NCI-H226 (cell line): ENCODE data around the gene TBKBP1.

Source experiments
- DNase-seq: peaks from one replicate; pipeline ENCODE4 v3.0.0-alpha.2; 2015

The TBKBP1 gene

DNA sequence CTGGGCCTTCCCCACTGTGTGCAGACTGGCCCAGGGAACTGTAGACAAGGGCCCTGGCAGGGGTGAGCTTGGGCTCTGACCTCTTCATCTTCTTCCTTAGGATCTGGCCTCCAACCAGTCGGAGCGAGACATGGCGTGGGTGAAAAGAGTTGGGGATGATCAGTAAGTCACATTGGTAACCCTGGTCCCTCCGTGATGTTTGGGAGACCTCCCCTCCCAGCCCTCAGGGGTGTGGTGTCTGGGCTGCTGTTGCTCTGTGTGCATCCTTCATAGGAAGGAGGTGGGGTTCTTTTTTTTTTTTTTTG lies 5.5 kb downstream of the TBKBP1 start:
- no peak for DNase-seq

DNA sequence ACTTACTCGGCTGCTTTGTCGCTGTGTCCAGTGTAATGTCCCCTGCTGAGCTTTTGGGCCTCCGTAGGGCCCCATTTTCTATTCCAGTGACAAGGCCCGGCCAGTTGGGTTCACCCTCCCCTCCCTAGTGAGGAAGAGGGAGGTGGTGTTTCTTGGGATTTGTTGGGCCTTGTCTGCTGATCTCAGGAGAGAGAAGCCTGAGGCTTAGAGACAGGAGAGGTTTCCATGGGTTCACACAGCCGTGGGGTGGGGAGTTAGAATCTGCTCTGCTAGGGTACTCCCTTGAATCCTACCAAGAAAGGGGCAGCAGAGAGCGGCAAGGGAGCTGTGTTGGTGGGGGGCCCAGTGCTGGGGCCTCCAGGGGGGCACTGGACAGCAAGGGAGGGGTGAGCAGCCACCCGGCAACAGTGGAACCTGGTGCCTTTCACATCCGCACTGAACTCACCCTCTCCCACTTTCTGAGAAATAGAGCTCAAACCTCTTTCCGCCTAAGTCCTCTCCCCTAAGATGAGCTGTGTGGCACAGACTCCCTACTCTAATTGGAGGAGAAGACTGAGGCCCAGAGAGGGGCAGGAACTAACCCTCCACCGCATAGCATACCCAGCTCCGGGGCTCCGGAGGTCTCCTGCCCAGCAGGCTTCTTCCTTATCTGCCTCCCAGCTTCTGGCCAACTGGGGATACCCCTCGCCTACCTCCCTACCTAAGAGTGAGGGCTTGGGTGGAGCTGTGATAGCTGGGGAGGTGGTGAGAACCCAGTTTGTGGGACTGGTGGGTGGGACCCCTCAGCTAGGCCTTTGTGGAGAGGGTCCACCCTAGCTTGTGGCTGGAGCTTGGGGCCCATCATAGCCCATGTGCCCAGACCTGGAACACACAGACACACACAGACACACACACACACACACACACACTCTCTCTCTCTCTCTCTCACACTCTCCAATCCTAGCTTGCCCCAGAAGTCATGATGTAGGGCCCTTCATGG lies 6.8 kb downstream of the TBKBP1 start:
- DNase-seq, result no peak

GRCh38 chr17:47701608-47702007 lies 7.6 kb downstream of the TBKBP1 start:
- no peak for DNase-seq

DNA sequence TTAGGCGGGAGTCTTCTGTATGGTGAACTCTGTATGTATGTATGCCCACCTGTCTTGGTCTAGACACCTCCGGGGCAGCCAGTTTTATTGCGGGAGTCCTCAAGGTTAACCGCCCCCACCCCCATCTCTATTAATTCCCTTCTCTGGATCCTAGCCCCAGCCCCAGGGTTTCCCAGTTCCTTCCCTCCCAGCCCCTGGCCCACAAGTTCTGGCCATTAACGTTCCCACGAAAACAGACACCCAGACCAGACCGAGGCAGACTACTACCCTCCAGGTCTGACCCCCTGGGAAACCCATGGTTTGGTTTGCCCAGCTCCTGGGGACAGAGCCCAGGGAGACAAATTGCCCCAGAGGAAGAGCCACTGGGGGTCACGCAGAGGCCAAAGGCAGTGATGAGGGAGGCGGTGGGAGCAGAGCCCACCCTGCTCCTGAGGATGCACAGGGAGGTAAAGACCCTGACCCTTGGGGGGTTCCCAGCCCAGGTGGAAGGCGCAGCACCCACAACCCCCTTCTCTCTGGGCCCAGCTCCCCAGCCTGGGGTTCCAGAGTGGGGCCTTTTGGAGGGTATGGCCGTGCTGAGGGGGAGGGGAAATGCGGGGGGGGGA lies 8.5 kb downstream of the TBKBP1 start:
- no peak for DNase-seq

DNA sequence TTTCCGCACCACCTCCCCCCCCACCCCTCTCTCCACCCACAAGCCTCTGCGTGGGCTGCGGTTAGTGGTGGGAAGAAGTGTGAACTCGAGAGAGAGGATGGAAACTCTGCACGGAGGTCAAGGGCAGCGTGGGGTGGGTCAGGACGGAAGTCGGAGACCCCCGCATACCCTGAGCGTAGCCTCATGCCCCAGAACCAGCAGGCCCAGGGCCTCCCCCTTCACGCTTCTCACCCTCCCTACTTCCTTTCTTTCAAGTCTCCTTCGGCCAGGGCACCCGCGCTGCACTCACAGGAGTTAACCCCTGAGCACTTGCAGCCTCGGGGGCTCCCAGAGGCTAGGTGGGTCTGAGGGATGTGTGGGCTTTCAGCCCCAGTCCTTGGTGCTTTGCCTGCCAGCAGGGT lies 9.2 kb downstream of the TBKBP1 start:
- DNase-seq, result no peak

DNA sequence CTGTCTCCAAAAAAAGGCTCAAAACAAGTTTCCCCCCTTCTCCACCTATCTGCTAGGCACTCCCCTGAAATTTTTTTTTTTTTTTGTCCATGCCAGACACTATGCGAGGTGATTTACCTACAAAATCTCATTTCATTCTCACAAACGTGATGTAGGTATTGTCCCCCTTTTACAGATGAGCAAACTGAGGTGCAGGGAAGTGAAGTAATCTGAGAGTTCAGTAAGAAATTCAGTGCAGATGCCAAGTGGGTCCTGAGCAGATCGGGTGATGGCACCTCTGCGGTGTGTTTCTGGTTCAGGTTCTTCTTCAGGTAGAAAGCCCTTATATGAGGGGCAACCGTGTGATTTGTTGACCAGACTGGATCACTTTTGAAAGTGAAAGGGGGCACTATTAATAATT lies 9.7 kb downstream of the TBKBP1 start:
- DNase-seq, result no peak

DNA sequence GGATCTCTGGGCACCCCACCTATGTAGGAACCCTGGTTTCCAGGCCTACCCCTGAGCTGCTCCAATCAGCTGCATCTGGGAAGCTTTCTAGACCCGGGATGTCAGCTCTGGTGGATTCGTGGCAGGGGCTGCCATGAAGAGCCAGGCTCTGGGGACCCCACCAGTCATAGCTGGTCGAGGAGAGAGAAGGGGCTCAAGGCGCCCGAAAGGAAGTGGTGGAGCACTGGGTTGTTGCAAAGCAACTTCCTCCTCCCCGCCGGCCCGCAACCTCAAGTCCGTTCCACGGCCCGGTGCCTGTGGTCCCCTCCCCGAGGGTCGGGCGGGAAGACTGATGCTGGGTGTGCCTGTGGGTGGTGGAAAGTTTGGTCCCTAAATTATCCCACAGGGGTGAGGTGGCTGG lies 10.2 kb downstream of the TBKBP1 start:
- no peak for DNase-seq

DNA sequence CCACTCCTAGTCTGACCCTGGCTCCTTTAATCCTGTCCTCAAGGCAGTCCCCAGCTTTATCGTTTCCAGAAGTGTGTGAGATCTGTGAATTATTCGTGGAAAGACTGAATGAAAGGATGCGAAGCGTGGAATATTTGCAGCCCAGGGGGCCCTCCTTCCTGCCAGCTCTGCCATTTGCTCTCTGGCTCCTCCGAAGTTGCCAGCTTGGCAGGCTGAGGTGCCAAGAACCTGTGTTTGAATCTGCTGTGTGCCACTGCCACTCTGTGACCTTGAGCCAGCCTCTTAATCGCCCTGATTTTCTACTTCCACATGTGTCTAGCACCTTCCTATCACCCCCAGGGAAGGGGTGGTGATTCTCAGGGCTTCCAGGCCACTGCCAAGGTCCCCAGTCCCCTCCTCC lies 10.8 kb downstream of the TBKBP1 start:
- DNase-seq, result no peak

- no peak for DNase-seq
Measured at GRCh38 chr17:47705536-47706530, 11.9 kb downstream of the TBKBP1 start.

DNA sequence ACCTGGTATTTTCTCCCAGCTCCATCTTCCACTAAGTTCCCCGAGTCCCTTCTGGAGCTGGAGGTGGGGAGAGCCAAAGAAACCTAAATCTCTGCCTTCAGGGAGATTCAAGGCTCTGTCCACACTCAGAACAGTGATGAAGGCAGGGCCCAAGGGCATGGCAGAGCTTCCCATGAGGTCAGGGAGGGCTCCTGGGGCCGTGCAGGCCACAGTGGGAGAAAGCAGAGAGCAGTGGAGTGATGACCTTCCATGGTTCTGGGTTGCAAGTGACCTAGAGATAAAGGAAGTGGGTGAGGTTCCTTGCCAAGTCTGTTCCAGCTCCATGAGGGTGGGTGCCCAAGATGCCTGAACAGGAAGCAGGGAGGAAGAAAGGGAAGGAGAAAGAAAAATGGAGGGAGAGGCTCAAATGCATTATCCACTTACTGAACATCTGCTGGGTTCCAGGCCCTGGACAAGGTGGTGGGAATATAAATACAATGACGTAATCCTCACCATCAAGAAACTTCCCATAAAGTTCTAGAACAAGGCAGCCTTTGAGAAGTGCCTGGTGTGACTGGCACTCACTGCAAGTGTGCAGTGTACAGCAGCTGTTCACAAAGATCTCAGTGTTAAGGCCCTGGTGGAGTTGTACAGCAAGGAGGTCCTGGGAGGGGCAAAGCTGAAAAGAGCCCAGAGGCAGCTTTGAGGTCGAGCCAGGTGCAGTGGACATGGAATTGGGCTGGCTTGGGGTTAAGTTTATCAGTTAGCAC lies 13.3 kb downstream of the TBKBP1 start:
- DNase-seq, result no peak

DNA sequence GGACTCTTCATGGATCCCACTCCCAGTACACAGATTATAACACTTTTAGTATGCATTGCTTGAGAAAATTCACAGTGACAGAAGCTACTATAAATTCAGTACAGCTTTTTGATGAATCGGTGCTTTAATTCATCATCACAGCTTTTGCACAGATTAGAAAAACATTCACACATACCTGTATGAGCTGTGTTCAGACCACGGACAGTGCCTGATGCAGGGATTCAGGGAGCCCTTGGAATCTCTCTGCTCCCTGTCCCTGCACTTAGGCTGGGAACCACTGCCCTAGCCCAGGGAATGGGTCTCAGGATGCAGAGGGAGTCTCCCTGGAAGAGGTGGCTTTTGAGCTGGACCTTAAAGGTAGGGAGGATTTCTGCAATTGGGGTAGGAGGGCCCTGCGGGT lies 13.9 kb downstream of the TBKBP1 start:
- no peak for DNase-seq

DNA sequence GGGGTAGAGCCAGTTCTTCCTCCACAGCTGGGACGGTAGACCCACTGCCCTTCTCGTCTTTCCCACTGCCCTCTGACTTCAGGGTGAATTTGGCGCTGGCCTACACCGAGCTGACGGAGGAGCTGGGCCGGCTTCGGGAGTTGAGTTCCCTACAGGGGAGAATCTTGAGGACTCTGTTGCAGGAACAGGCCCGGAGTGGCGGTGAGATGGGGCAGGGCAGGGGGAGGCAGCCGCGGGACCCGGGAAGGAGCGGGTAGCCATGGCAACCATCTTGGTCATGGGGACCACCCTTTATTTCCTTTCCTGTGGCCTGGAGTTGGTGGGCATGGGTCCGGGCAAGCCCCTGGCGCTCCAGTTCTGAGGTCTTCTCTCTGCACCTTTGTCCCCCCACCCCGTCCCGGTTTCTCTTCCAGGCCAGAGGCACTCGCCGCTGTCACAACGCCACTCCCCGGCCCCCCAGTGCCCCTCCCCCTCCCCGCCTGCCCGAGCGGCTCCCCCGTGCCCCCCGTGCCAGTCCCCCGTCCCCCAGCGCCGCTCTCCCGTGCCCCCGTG lies 14.4 kb downstream of the TBKBP1 start:
- DNase-seq, result no peak

DNA sequence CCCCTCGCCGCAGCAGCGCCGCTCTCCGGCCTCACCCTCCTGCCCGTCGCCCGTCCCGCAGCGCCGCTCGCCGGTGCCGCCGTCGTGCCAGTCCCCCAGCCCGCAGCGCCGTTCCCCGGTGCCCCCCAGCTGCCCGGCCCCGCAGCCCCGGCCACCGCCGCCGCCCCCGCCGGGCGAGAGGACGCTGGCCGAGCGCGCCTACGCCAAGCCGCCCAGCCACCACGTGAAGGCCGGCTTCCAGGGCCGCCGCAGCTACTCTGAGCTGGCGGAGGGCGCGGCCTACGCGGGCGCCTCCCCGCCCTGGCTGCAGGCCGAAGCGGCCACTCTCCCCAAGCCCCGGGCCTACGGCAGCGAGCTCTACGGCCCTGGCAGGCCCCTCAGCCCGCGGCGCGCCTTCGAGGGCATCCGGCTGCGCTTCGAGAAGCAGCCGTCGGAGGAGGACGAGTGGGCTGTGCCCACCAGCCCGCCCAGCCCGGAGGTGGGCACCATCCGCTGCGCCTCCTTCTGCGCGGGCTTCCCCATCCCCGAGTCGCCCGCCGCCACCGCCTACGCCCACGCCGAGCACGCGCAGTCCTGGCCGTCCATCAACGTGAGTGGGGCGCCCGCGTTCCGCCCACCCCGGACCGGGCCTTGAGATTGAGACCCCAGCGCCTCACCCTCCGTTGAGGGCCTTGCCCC lies 15.0 kb downstream of the TBKBP1 start:
- no peak for DNase-seq

- no peak for DNase-seq
Measured at GRCh38 chr17:47709594-47709993, 15.6 kb downstream of the TBKBP1 start.

DNA sequence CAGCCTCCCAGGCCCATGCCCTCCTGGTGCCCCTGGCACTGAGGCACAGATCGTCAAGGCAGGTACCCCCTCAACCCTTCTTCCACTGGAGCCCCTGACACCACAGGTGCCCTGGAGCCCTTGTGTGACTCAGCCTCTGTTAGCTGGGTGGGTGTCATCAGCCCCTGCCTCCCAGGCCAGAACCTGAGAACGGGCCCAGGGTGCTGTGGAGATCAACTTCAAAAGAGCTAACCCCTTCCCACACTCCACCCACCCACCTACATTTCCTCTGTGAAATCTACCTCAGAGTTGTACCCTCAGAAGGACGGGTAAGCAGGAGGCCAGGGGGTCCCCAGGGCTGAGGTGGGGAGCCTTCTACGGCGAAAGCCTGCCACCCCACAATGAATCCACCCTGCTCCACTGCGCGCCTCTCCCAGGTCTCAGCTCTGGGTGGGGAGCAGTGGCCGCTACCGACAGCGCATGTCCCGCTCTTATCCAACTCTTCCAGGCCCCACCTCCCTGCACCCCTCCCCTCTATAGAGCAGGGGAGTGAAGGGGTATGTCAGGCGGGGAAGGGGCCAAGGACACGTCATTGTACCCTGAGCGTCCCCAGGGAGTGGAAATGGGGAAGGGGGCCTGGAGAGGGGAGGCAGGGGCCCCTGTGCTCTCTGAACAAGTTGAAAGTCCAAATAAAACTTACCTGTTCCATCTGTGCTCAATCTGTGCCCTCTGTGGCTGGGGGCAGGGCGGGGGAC lies 17.6 kb downstream of the TBKBP1 start:
- DNase-seq, result no peak

DNA sequence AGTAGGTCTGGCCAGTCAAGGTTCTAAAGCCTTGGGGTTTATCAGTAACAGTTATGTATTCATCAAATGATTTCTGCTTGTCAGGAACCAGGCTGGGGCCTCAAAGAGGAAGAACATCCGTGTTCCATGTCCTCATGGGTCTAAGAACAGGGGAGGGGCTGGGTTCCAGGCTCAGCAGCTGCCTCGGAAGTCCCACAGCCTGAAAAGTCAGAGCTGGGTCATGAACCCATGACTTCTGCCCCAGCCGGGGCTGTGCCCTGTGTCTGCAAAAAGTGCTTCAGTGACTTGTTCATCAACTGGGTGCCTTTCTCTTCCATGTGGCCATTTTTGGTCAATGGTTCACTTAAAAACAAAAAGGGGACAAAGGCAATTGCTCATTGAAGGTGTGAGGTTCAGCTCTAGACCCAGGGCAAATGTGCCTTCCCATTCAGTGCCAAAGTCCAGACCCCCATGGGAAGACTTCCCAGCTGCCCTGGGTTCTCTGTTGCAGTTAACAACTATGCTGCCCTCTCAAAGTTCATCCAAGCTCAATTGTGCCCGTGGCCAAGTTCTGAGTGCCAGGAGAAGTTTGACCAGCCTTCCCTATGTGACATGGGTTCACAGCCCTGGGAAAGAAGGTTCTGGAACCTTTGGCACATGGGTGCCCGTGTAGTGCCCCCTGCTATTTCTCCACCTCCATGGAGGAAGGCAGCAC lies 18.5 kb downstream of the TBKBP1 start:
- no peak for DNase-seq

GRCh38 chr17:47713980-47714700 lies 20.2 kb downstream of the TBKBP1 start:
- DNase-seq, result no peak

DNA sequence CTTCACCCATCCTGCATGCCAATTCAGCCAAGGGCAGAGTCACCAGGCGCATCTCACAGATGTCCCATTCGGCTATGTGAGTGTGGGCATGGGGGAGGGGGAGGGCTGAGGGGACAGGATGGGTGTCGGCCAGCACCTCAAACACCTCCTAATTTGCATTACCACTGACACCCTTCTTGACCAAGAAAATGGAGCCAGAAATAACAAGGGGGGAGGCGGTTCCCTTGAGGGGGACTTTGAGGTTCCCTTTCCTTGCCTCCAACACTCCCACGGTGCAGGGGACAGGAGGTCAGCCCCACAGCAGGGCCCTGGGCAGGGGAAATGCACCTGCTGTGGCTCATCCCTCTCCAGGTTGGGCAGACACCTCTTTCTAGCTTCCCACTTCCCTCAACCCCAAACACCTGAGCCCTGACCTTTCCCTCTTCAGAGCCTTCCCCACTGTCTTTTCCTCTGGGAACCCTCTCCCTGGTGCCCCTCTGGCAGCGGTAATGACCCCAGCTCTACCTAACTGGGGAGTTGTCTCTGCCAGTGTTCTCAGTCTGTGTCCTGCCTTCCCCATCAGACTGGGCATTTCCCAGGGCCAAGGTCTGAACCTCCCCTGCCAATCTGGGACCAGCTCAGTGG lies 20.9 kb downstream of the TBKBP1 start:
- no peak for DNase-seq

- no peak for DNase-seq
Measured at GRCh38 chr17:47715669-47716325, 21.8 kb downstream of the TBKBP1 start.
